LoVo (cell line): ENCODE measurements around the gene EIF4E.
"Not testable (repeated sequence)": the region's sequence is repeated elsewhere in the genome, so short reads cannot be mapped to it uniquely, and the experiment has no call there.

Experiments used
- DNase-seq: peaks from one replicate; pipeline ENCODE4 v3.0.0-alpha.2; 2016; ENCODE audit warnings: low spot score

Gene EIF4E, protein sequence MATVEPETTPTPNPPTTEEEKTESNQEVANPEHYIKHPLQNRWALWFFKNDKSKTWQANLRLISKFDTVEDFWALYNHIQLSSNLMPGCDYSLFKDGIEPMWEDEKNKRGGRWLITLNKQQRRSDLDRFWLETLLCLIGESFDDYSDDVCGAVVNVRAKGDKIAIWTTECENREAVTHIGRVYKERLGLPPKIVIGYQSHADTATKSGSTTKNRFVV

DNA sequence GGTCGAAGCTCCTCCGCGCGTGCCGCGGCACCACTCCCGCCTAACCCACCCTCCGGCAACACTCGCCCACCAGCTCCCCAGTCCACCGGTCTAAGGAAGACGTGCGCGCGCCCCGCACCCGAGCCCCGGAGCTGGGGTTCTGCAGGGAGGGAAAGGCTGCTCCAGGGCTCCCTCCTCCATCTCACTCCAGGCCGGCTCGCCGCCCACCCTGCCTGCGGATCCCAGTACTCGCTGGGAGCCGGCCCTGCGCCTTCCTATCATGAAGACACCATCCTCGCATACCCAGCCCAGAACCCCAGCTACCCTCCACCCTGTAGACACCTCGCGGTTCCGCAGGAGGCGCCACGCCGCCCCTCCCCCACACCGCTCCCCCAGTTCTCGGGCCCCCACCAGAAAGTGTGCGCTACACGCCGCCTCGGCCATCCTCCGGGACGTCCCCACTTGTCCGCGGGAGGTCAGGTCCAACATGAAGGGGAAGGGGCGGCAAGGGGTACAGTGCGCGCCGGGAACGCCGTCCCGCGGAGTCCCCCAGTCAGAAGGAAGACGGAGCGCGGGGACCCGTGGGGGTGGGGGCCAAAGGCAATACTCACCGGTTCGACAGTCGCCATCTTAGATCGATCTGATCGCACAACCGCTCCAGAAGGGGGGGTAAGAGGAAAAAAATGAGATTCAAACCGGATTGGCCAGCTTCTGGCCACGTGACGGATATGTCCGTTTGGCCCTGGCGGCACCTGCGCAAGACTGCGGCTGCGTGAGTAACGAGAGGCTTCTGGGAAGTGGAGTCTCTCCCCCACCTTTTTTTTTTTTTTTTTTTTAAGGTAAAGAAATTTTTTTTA is at the start of gene EIF4E:
Gene EIF4E, minus strand, starts transcription at position 629 of the 836 bp plus-strand sequence. Its CDS starts 21 bp downstream, at position 608.
- DNase-seq: peak; percentile 96

DNA sequence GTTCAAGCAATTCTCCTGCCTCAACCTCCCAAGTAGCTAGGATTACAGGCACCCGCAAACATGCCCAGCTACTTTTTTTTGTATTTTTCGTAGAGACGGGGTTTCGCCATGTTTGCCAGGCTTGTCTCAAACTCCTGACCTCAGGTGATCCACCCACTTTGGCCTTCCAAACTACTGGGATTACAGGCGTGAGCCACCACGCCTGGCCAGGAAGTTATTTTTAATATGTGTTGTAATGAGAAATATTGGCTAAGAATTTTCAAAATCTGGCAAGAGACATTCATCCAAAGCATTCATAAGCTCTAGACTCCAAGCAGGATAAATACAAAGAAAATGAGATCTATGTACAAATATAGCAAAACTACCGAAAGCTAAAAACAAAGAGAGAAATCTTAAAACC is 48.6 kb upstream of the EIF4E start:
- DNase-seq: no peak

DNA sequence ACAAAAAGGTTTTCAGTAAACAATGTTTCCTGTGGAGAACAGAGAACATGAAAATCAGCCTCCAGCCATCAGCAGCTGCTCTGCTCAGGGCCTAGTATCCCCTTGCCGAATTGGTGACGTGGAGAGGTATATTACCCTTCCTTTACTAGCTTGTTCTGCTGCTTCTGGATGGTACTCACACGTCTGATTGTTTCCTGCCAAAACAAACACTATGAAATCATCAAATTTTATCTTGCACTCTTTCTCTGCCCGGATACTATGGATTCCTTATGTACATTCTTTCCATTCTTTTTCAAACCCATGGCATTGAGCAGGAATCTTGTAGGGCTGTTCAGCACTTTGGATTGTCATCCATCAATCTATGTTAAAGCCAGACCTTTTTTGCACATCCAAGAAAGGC is 47.8 kb upstream of the EIF4E start:
- DNase-seq: no peak

DNA sequence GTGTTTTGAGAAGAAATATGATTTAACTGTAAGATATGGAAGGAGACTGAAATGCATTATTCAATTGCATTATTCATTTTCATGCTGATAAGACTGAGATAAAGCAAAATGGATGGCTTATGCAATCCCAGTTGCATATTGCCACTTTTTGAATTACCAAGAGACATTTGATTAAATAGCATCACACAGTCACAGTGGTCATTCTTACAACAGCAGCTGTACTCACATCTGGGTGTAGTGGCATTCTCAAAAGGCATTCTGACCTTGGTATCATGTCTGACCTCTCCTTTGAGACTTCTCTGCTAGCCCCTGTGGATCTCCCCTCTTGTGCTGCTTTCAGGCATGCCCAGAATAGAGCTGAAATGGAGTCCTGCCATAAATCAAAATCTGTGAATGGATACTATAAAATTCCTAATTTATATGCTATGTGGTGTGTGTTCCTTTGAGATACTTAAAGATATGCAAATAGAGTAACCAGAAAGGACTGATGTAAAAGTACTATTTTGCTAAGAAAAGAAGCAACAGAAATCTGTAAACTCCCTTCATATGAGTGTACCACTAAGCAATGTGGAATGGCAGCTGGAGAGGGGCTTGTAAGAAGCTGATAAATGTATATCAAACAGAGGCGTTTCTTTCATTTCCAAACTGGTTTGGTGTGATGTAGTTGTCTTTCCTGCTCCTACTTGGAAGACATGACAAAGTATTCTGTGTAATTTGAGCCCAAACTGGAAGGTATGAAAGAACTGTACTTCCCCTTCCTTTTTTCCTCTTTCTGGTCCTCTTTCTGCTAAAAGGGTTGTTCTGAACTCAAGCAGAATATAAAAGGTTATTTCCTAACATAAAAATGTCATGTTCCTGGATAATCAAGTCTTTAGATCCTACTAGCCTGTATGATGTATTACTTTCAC is 41.2 kb upstream of the EIF4E start:
- DNase-seq: no peak

DNA sequence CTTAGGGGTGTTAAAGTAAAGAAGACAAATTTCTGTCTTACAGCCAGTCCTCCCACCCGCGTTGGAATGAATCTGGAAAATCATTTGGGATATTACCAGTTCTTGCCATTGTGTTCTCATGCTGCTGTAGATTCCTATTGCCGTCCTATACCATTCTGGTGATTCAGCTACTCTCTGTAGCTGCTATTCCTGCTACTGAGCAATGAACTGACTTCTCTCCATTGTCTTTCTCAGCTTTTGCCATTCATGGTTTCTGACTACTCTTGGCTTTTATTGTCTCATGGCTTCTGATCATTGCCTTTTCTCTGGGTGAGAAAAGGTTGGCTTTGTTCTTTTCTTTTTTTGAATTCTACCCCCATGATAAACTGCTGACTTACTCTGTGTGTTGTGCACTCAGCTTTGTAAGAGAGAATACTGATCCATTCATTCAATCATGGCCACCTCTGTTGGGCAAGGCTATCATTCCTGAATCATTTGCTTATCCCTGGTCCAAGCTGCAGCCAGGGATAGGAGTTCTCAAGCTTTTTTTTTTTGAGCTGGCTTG is 38.9 kb upstream of the EIF4E start:
- DNase-seq: no peak

DNA sequence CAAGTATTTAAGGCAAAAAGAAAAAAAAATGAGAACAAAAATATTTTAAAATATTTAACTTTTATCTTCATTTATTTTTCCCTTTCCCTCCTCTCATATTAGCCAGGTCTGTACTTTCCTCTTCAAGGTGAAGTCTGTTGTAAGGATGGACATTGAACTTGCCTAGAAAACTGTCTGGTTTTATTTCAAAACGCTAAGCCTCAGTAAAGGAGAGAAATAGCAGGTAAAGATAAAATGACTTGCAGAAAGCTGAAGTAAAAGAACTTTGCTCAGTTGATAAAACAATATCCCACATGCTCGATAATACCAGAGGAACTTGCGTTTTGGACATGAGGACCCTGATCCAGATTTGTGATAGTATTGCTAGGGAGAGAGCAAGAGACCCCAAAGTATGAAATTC is 38.0 kb upstream of the EIF4E start:
- DNase-seq: no peak

DNA sequence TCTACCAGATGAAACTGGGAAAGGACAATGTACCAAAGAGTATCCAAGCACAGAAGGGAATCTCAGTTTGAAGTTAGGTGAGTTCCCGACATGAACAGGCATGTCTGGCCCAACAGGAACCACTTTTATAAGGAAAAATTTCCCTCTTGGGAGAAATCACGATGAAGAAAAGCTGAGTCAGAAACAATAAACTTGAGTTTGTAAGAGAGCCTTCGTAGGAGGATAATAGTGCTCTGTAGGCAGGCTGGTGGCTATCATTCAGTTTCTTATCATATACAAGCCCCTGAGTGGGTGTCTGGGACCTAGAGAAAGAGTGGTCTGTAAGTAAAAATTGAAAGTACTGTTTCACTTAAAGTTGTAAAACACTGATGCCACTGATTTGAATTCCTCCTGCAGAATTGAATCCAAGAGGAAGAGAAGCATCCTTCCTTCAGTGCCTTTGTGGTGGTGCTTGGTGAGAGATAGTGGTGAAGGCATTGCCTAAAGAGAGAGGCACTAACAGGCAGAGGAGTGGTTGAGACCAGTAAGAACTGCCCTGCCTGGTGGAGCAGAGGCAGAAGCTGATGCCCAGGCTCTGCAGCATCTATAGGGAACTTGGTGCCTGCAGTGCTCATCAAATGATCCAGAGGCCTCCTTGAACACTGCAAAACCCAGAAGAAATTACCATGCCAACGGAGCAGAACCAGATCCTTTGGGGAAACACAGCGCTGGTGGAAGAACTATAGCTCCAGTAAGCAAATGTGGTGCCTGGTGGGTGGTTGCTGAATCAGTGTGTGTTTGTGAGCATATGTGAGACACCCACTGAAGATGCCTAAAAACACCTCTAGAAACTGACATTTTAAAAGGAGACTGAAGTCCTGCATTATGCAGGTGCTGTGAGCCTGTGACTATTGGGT is 34.9 kb upstream of the EIF4E start:
- peak; percentile 4 for DNase-seq

DNA sequence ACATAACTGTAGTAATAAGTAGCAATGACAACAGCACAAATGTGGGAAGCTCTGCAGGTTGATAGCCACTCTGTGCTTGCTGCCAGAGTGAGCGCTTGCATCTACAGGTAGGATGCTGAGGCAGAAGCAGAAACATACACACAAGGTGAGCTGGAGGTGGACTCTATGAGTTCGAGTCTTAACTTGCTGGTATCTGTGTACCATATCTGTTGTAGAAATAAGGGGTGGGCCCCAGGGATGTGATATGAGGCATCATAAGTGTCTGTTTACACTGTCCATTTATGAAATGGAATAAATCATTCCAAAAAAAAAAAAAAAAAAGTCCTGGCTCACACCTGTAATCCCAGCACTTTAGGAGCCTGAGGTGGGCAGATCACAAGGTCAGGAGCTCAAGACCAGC is 32.8 kb upstream of the EIF4E start:
- DNase-seq: no peak

DNA sequence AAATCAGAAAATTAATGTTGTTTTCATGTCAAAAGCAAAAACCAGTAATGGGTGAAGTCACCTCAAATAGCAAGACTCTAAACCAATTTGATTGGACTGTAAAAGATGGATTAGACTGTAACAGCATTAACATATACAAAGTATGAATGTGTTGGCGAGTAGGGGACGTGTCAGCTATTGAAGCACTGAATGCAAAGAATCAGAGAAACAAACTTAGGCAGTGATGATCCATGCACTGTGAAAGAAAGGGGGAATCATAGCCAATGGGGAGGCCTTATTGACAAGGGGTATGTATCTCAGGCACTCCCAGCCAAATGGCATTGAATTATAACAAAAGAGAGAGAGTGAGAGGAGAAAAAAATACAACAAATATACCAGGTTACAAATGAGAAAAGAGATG is 30.5 kb upstream of the EIF4E start:
- no peak for DNase-seq

DNA sequence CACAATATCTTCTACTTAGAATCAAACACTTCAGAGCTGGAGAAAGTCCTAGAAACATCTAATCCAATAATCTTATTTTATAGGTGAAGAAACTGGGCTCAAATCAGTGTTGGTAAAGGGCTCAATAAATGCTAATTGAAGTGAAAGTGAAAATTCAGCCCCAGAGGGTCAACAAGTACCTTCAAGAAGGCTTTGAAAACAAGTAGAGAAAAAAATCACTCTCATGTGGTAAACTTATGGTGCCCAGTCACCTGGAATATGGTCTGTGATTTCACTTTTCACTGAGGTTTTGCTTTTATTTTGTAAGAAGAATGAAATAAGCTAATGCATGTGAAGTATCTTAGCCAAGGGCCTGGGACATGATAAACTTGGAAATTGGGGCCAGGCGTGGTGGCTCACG is 29.1 kb upstream of the EIF4E start:
- no peak for DNase-seq

DNA sequence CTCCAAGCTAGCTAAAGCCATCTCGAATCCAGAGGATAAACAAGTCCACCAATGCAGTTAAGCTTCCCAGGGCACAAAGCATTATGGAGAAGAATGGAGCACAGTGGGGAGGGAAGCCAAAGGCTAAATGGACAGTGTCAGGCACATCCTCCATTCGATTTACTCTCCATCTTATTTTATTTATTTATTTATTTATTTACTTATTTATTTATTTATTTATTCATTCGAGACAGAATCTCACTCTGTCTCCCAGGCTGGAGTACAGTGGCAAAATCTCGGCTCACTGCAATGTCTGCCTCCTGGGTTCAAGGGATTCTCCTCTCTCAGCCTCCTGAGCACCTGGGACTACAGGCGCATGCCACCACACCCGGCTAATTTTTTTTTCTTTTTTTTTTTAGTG is 26.3 kb upstream of the EIF4E start:
- no peak for DNase-seq

DNA sequence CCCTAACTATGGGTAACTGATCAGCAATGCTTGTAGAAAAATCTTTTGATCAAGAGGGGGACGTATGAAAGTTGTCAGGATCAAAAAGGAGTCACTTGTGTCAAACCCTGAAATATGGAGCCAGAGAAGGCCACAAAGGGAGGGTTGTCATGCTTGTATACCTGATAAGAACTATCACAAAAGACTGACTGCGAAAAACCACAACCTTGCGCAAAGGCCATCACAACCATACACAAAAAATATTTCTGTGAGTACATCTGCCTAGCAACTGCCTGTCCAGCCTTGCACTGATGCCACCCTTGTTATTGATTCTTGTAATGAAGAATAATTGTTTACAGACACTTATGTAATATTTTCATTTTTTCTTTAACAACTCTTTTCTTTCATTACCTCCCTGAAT is 22.8 kb upstream of the EIF4E start:
- DNase-seq: no peak

DNA sequence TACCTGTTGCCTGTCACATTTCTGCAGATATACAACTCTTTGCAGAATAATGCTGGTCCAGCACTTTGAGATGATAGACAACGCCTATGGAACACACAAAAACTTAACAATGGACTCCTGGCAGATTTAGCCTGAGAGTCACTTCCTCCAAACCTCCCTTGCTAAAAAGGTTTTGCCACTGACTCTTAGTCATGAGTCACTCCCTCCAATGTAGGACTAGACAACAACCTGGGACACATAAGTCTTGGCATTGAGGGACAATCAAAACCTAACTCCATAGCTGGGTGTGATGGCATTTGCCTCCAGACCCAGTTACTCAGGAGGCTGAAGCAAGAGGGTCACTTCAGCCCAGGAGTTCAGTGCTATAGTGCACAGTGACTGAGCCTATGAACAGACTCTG is 22.0 kb upstream of the EIF4E start:
- no peak for DNase-seq

DNA sequence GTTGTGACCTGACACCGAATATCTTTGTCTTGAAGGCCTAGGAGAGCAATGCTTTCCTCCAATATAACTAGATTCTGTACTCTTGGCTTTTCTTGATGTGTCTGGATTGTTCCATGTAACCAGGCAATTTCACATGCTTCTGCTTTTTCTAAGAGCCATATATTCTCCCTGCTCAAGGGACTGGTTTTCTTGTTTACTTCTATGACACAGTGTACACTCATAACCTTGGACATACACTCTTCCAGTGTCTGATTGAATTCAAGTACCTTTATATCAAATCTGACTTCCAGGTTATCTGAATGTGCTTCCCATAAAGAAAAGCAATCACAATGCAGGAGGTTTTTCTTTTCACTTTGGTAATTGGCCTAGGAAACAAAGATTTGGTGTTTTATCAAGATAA is 17.4 kb upstream of the EIF4E start:
- no peak for DNase-seq

DNA sequence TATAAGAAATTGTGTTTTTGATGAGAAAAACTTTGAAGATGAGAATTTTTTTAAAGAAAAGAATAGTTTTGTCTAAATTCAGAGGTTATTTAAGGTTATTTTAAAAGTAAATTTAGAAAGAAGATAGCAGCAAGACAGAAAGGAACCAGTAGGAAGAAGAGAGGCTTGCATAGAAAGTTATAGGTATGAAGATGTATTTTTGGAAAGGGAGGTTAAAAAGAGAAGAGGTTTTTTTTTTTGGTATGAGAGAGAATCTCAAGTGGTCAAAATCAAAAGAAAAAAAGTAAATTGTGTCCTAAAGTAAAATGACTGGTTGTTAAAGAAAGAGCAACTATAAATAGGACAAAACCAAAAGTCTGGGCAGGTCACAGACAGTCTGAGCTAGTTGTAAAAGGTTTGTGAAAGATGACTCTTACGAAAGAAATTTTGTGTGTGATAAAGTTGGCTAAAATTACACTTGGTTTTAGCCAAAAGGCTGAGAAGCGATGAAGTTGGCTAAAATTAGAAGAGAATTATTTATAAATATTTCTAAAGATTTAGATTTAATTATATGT is 16.4 kb upstream of the EIF4E start:
- DNase-seq: no peak

DNA sequence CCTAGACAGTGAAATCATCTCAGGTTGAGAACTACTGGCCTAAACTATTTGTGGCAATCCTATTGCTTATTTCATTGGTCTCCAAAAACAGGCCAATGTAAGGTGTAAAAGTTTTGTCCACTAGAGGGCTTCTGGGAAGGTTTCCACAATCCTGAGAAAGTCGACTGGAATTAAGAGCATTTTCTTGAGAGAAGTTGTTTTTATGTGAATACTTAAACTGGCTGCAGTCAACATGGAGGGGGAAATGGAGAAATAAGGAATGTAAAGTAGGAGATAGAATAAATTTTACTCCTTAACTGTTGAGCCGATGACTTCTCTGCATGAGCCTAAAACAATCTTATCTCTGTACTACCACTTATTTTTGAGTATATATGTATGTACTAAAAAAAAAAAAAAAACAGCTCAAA is 11.0 kb upstream of the EIF4E start:
- DNase-seq: peak; percentile 51

DNA sequence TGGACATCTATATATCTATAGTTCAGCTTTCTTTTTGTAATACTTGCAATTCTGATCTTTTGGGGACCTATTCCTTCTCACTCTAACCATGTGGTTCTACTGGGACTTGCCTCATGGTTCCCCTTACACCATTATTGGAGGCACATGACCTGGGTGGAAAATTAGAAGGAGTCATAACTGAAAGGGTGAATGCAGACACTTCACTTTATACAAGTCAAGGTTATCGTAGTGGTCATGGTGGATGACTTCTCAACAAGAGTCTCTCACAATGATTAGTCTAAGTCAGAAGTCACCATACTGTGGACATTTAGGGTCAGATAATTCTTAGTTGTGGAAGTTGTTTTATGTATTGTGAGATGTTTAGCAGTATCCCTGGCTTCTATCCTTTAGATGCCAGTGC is 10.5 kb upstream of the EIF4E start:
- DNase-seq: no peak

DNA sequence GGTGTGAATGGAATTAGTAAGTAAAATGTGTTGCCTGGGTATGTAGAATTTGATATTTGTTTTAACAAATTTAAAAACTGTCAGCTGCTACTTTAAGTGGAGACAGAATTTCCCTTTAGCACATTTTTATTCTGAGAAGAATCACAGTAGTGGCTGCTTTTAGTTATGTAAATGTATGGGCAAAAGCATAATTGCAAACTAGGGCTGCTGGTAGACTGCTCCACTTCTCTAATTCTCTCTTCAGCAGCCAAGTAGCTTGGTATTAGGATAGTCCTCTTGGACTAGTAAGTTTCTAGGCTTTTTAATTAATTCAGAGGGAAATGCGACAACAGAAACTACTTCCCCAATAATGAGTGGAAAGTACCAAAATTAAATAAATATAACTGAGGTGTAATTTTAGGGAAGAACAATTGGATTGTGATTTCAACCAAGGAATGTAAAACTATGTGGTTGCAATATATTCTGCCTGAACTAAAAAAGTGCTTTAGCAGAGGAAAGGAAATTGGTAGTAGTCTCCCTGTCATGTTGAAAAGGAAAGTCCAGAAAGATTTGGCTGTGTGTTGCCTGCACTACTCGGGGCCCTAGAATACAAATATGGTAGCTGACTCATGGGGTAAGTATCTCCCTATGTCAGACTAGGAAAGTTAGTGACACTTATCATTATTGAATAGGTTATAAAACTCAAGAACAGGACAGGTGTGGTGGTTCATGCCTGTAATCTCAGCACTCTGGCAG is 9.2 kb upstream of the EIF4E start:
- peak; percentile 26 for DNase-seq

DNA sequence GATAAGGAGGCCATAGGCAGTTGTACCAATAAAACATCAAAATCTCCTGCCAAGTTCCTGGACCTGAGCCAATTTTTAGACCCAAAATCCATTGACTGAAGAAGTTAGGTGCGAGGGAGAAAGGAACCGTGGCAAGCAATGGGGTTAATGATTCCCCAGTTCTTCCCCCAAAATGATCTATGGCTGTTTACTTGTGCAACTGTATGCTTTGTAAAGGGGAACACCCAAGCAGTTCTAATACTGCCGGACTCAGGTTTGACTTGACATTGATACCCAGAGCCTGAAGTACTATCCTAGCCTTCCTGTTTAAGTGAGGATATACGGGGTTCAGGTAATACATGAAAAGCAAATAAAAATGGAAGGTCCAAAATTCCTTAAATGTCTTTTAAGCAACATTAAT is 6.7 kb upstream of the EIF4E start:
- no peak for DNase-seq

DNA sequence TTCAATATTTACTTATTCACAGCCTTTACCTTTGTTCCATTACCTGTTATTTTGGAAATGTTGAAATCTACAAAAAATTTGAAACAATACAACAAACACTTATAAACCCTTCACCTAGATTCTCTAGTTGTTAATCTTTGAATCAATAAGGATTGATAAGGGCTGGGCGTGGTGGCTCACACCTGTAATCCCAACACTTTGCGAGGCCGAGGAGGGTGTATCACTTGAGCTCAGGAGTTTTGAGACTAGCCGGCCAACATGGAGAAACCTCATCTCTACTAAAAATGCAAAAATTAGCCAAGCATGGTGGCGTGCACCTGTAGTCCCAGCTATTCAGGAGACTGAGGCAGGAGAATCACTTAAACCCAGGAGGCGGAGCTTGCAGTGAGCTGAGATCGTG is 5.9 kb upstream of the EIF4E start:
- DNase-seq: not testable (repeated sequence)
